HEK293 (cell line): ENCODE results near the gene CCDC30.

ENCODE experiments used
- BCL11B ChIP-seq: fragments of 450-650 bp; formaldehyde crosslinking; IDR thresholded peaks from 2 replicates; pipeline ENCODE4 v1.5.1; 2016; ENCODE audit warnings: low read depth, missing biosample characterization, missing genetic modification characterization
- CTCF ChIP-seq: fragments of 450-650 bp; formaldehyde crosslinking; IDR thresholded peaks from 2 replicates; pipeline ENCODE4 v1.5.1; 2016; ENCODE audit warnings: missing biosample characterization, missing genetic modification characterization
- KLF1 ChIP-seq: fragments of 450-650 bp; formaldehyde crosslinking; IDR thresholded peaks from 2 replicates; pipeline ENCODE4 v1.5.1; 2016; ENCODE audit warnings: missing biosample characterization, missing genetic modification characterization
- PRDM6 ChIP-seq: fragments of 450-650 bp; formaldehyde crosslinking; IDR thresholded peaks from 2 replicates; pipeline ENCODE4 v1.5.1; 2017; ENCODE audit warnings: missing biosample characterization, missing genetic modification characterization
- ZBTB48 ChIP-seq: fragments of 450-650 bp; formaldehyde crosslinking; IDR thresholded peaks from 2 replicates; pipeline ENCODE4 v1.5.1; 2016; ENCODE audit warnings: missing biosample characterization, missing genetic modification characterization
- ZNF24 ChIP-seq: fragments of 450-650 bp; formaldehyde crosslinking; IDR thresholded peaks from 2 replicates; pipeline ENCODE4 v1.5.1; 2016; ENCODE audit warnings: missing biosample characterization, missing genetic modification characterization
- ZNF510 ChIP-seq: fragments of 450-650 bp; formaldehyde crosslinking; IDR thresholded peaks from 2 replicates; pipeline ENCODE4 v1.5.1; 2018; ENCODE audit warnings: mild to moderate bottlenecking, missing genetic modification characterization, missing biosample characterization; ENCODE audit not compliant: insufficient replicate concordance
- ZNF529 ChIP-seq: fragments of 450-650 bp; formaldehyde crosslinking; IDR thresholded peaks from 2 replicates; pipeline ENCODE4 v1.5.1; 2017; ENCODE audit warnings: missing genetic modification characterization, missing biosample characterization; ENCODE audit not compliant: insufficient replicate concordance
- ZNF555 ChIP-seq: fragments of 450-650 bp; formaldehyde crosslinking; conservative IDR thresholded peaks from 2 replicates; pipeline ENCODE4 v1.5.1; 2017; ENCODE audit warnings: missing biosample characterization, mild to moderate bottlenecking, missing genetic modification characterization, inconsistent platforms
- ZNF558 ChIP-seq: fragments of 450-650 bp; formaldehyde crosslinking; IDR thresholded peaks from 2 replicates; pipeline ENCODE4 v1.5.1; 2016; ENCODE audit warnings: missing biosample characterization, missing genetic modification characterization
- ZNF610 ChIP-seq: fragments of 450-650 bp; formaldehyde crosslinking; IDR thresholded peaks from 2 replicates; pipeline ENCODE4 v1.5.1; 2016; ENCODE audit warnings: missing biosample characterization, missing genetic modification characterization, borderline replicate concordance
- ZNF701 ChIP-seq: fragments of 450-650 bp; formaldehyde crosslinking; IDR thresholded peaks from 2 replicates; pipeline ENCODE4 v1.5.1; 2016; ENCODE audit warnings: missing biosample characterization, missing genetic modification characterization
- ZNF777 ChIP-seq: fragments of 450-650 bp; formaldehyde crosslinking; IDR thresholded peaks from 2 replicates; pipeline ENCODE4 v1.5.1; 2017; ENCODE audit warnings: missing biosample characterization, missing genetic modification characterization, borderline replicate concordance
- TF ChIP-seq, protein P1 (sequence below): fragments of 450-650 bp; formaldehyde crosslinking; IDR thresholded peaks from 2 replicates; pipeline ENCODE4 v1.5.1; 2016; ENCODE audit warnings: missing biosample characterization, missing genetic modification characterization, low read depth

DNA sequence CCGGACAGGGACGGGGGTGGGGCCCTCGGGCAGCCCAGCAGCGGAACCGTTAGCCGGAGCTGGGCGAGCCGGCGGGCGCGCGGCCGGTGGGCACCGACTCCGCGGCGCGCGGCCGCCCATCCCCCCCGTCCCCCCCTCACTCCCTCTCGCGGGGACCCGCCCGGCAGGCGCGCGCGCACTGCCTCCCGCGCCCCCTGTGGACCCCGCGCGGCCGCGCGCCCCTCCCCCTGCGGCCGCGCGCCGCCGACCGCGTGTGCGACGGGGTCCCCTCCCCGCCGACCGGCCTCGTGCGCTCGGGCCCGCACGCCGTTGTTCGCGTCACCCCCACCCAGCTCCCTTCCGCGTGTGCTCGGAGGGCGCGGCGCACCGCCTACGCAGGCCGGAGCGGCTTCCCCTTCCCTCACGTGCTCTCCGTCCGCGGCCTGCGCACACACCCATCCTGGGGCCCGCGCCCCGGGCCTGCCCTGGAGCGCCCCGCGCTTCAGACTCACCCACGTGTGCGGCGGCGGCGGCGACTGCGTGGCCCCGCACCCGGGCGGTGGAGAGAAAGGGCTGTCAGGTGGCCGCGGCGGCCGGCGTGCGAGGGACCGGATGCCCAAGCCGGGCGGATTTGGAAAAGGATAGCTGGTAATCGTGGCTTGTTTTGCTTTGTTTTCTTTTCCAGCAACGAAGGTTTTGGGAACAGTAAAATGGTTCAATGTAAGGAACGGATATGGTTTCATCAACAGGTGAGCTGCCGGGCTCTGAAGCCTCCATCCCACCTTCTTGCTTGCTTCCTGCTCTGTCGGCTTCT lies 219.8 kb downstream of the CCDC30 start:
- TF ChIP-seq KLF1 (tag by site-specific recombination) (peak; percentile 78), ZNF529 (tag by site-specific recombination) (no peak), BCL11B (tag by site-specific recombination) (no peak), PRDM6 (tag by site-specific recombination) (no peak), CTCF (tag by site-specific recombination) (no peak), ZNF701 (tag by site-specific recombination) (no peak), ZNF558 (no peak), ZBTB48 (tag by site-specific recombination) (0 out of 2 replicates have a peak, but pooled peaks have one; percentile 16), ZNF555 (tag by site-specific recombination) (no peak), ZNF24 (tag by site-specific recombination) (no peak), ZNF777 (no peak), ZNF610 (tag by site-specific recombination) (no peak), ZNF510 (no peak)
- TF ChIP-seq, protein P1, sequence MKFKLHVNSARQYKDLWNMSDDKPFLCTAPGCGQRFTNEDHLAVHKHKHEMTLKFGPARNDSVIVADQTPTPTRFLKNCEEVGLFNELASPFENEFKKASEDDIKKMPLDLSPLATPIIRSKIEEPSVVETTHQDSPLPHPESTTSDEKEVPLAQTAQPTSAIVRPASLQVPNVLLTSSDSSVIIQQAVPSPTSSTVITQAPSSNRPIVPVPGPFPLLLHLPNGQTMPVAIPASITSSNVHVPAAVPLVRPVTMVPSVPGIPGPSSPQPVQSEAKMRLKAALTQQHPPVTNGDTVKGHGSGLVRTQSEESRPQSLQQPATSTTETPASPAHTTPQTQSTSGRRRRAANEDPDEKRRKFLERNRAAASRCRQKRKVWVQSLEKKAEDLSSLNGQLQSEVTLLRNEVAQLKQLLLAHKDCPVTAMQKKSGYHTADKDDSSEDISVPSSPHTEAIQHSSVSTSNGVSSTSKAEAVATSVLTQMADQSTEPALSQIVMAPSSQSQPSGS: no peak
